Adrenal gland (tissue), 12 donors: ENCODE measurements around the gene ACOT7. TPM values are rescaled to one million over a fixed set of nuclear protein-coding genes. Genes with fewer than 3 reads are reported as not detected.
A peak's percentile ranks its signal among the peaks of the same experiment; 100 is the strongest.
"Not testable (repeated sequence)": the region's sequence is repeated elsewhere in the genome, so short reads cannot be mapped to it uniquely, and the experiment has no call there.

ENCODE experiments used
- DNase-seq, 7 donors: peaks; one replicate each; pipeline ENCODE4 v3.0.0-alpha.2; 2019 to 2020
- H3K27ac ChIP-seq, 5 donors: fragments of 200-600 bp; sonication (generic) in 4 of 5; 1 replicate in 3 of 5; 2 replicates in 2 of 5; pipeline versions ENCODE4 v1.5.1 to v1.8.0; 2016 to 2020; ENCODE audit warnings: mild to moderate bottlenecking in 1 of 5
- H3K27me3 ChIP-seq: fragments of 200-600 bp; 2 replicates; pipeline ENCODE4 v1.8.0; 2021
- H3K36me3 ChIP-seq, 2 donors: fragments of 200-600 bp; replicated peaks in 1 of 2; 1 replicate in 1 of 2; 2 replicates in 1 of 2; pipeline versions ENCODE4 v1.5.1 to v1.8.0; 2018 to 2022
- H3K4me1 ChIP-seq, 2 donors: fragments of 200-600 bp; replicated peaks in 1 of 2; 1 replicate in 1 of 2; 2 replicates in 1 of 2; pipeline versions ENCODE4 v1.5.1 to v1.8.0; 2018 to 2021
- H3K4me3 ChIP-seq, 4 donors: fragments of 200-600 bp; sonication (generic) in 3 of 4; one replicate each; pipeline ENCODE4 v1.5.1; 2016 to 2018
- H3K9me3 ChIP-seq, 3 donors: fragments of 200-600 bp; sonication (generic) in 1 of 3; replicated peaks in 1 of 3; 1 replicate in 2 of 3; 2 replicates in 1 of 3; pipeline versions ENCODE4 v1.5.1 to v1.8.0; 2016 to 2021
- POLR2A ChIP-seq, 2 donors: fragments of 450-650 bp; IDR thresholded peaks; one replicate each; pipeline ENCODE4 v1.6.1; 2017; ENCODE audit warnings: antibody characterized with exemption in 2 of 2, mild to moderate bottlenecking in 2 of 2, moderate library complexity in 1 of 2
- WGBS, 4 donors: extraction: QIAGEN DNeasy Blood & Tissue Kit in 2 of 4; methylation state at CpG; one replicate each; pipeline versions ENCODE4 v1.1.5 to v1.1.7; 2013 to 2017; 5-methylcytosine and 5-hydroxymethylcytosine counted together
- intact Hi-C, 2 donors: fragments of 100-400 bp; cut with DNase I; formaldehyde crosslinking; loops; one replicate each; pipeline versions ENCODE4 v1.14.1 to v1.15.0; 2022 to 2023
- polyA plus RNA-seq, 3 donors: library from polyadenylated mRNA; stranded (reverse); fragments of 200-250 nt in 2 of 3; fragments of 350-450 nt in 1 of 3; fragmentation: Illumina TruSeq in 1 of 3; extraction: RNeasy Lipid Tissue Mini Kit (QIAGEN cat#74804) in 1 of 3; gene quantifications; one replicate each; pipeline ENCODE4 v1.2.3, GENCODE V29; 2013 to 2014
- total RNA-seq, 9 donors: library from RNA; depleted of rRNA in 4 of 9; stranded (reverse); fragments of >200 nt in 4 of 9; fragments of 120-200 nt in 1 of 9; fragmentation: NEBNext Ultra II Directional in 1 of 9; extraction: Animal tissue kit (Norgen Biotek cat#: 25700) in 1 of 9; gene quantifications; one replicate each; pipeline versions ENCODE4 v1.1.0 to v1.2.4, GENCODE V29; 2013 to 2023
- TF ChIP-seq, protein P1 (sequence below), 6 experiments: fragments of 450-650 bp in 4 of 6; fragments of 200-600 bp in 2 of 6; sonication (generic) in 1 of 6; IDR thresholded peaks; 1 replicate in 5 of 6; 2 replicates in 1 of 6; pipeline versions ENCODE4 v1.5.1 to v1.8.0; 2016 to 2021; ENCODE audit warnings: antibody characterized with exemption in 6 of 6, mild to moderate bottlenecking in 2 of 6, moderate library complexity in 1 of 6
- donor health status: healthy with polysubstance abuse.
- donor health status: Bipolar disorder and iron deficiency.
- donor health status: DM: yes; HTN: yes; CAD: no.
- donor health status: DM: no; HTN: no; CAD: no.
- donor health status: DM: no; HTN: no; CAD: no.
- donor health status: DM: yes; HTN: yes; CAD: no.

ACOT7 gene
- total and polyA plus RNA-seq, 12 donors: 8.4 to 29.4 (median 14.5) TPM

GRCh38 chr1:6365047-6365446, 28.5 kb downstream of the ACOT7 start:
- Histone ChIP-seq H3K4me1 (peaks cover 2 to 10% of the 10 kb centered on the region in 2 donors), H3K27me3 (no peaks in the 10 kb centered on the region), H3K4me3 (no peak overlapping the region), H3K36me3 (no peaks in the 10 kb centered on the region), H3K27ac (no peak overlapping the region), H3K9me3 (no peaks in the 10 kb centered on the region)
- no peak for DNase-seq
- TF ChIP-seq POLR2A (IDR thresholded peaks at IDR 0.05): no peak
- TF ChIP-seq, protein P1, sequence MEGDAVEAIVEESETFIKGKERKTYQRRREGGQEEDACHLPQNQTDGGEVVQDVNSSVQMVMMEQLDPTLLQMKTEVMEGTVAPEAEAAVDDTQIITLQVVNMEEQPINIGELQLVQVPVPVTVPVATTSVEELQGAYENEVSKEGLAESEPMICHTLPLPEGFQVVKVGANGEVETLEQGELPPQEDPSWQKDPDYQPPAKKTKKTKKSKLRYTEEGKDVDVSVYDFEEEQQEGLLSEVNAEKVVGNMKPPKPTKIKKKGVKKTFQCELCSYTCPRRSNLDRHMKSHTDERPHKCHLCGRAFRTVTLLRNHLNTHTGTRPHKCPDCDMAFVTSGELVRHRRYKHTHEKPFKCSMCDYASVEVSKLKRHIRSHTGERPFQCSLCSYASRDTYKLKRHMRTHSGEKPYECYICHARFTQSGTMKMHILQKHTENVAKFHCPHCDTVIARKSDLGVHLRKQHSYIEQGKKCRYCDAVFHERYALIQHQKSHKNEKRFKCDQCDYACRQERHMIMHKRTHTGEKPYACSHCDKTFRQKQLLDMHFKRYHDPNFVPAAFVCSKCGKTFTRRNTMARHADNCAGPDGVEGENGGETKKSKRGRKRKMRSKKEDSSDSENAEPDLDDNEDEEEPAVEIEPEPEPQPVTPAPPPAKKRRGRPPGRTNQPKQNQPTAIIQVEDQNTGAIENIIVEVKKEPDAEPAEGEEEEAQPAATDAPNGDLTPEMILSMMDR (IDR thresholded peaks at IDR 0.05): no peak
- 78 to 95% (median 85%) methylated on average over 5 of the region's 5 CpGs for WGBS, 4 donors
- intact Hi-C loops: loop anchor here in 1 of 2 donors (5.0 kb wide), 1 partner anchor 37 kb away; no protein-coding TSS in a partner anchor

GRCh38 chr1:6363085-6363884, 30.3 kb downstream of the ACOT7 start:
- DNase-seq: peak; percentile 67 to 93 (median 80)
- WGBS, 4 donors: 30 to 40% (median 35%) methylated on average over 19 to 20 of the region's 20 CpGs
- H3K4me3 ChIP-seq, H3K9me3 ChIP-seq, H3K27ac ChIP-seq, H3K27me3 ChIP-seq, intact Hi-C loops, H3K36me3 ChIP-seq: not testable (repeated sequence)
- TF ChIP-seq, protein P1 (IDR thresholded peaks at IDR 0.05): peak; percentile 66 to 91 (median 79)
- peaks cover 15 to 28% of the 10 kb centered on the region in 2 donors for H3K4me1 ChIP-seq

DNA sequence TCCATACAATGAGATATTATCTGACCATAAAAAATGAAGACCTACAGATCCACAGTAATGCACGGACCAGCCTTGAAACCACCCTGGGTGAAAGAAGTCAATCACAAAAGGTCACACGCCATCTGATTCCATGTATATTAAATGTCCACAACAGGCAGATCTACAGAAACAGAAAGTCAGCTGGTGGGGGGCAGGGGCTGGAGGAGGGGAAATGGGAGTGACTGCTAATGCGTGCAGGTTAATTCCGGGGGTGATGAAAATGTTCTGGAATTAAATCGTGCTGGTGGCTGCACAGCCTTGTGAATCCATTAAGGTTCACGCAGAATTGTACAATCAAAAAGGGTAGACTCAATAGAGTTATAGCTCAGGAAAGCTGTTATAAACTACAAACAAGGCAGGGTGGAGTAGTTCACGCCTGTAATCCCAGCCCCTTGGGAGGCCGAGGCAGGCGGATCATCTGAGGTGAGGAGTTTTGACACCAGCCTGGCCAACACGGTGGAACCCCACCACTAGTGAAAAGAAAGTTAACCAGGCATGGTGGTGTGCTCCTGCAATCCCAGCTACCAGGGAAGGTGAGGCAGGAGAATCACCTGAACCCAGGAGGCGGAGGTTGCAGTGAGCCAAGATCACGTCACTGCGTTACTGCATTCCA, 32.3 kb downstream of the ACOT7 start:
- H3K27ac ChIP-seq: no peak overlapping the region
- intact Hi-C loops: no loop called here
- TF ChIP-seq POLR2A (IDR thresholded peaks at IDR 0.05): no peak
- TF ChIP-seq, protein P1 (IDR thresholded peaks at IDR 0.05): no peak
- H3K36me3 ChIP-seq: no peaks in the 10 kb centered on the region
- H3K4me3 ChIP-seq: no peak overlapping the region
- no peak for DNase-seq
- H3K9me3 ChIP-seq: no peaks in the 10 kb centered on the region
- H3K27me3 ChIP-seq: no peaks in the 10 kb centered on the region
- 89 to 94% (median 91%) methylated on average over 13 of the region's 13 CpGs for WGBS, 4 donors
- peaks cover 15 to 33% of the 10 kb centered on the region in 2 donors for H3K4me1 ChIP-seq

- intact Hi-C loops: no loop called here
- Histone ChIP-seq H3K9me3 (no peaks in the 10 kb centered on the region), H3K27ac (peak overlapping the region in 4 of 5 donors; percentile 74 to 92 (median 88)), H3K4me3 (no peak overlapping the region), H3K36me3 (no peaks in the 10 kb centered on the region), H3K4me1 (peaks cover 15 to 33% of the 10 kb centered on the region in 2 donors), H3K27me3 (no peaks in the 10 kb centered on the region)
- no peak for DNase-seq
- TF ChIP-seq, protein P1 (IDR thresholded peaks at IDR 0.05): no peak
- no peak for TF ChIP-seq POLR2A (IDR thresholded peaks at IDR 0.05)
- 72 to 78% (median 77%) methylated on average over 8 to 9 of the region's 9 CpGs for WGBS, 4 donors
Measured at GRCh38 chr1:6360517-6361070, 33.0 kb downstream of the ACOT7 start.
